ENCODE measurements around the gene SULT1A1. TPM values are rescaled to one million over a fixed set of nuclear protein-coding genes. Genes with fewer than 3 reads are reported as not detected.
A peak's percentile ranks its signal among the peaks of the same experiment; 100 is the strongest.
"Not testable (repeated sequence)": the region's sequence is repeated elsewhere in the genome, so short reads cannot be mapped to it uniquely, and the experiment has no call there.

The SULT1A1 gene
- total RNA-seq, 1 donor from 2014 or later = 50.2 TPM

DNA sequence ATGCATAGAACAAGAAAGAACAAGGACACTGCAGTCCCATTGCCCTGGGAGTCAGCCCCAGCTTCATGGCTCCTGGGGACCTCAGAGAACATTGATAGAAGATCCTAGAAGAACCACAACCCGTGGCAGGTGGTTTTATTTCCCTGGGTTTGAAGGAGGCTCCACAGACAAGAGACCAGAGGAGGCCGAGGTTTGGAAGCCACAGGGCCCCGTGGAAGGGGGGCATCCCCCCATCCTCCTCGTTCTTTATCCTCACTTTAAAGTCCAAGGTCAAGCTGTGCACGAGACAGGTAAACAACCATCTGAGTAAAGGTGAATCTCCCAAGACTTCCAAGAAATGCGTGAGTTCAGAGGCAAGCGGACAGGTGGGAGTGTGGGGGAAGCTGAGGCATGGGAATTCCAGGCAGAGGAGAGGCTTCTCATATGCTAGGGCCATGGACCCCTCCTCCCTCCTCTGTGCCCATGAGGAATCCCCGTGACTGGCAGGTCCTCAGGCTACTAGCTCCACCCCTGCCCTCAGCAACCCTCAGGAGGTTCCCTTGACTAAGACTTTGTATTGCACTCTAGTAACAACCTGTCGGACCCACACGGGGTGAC lies 849 bp upstream of the SULT1A1 start:
- Histone ChIP-seq H3K4me1 (peaks cover 31% of the 10 kb centered on the region), H3K27ac (peak overlapping the region; percentile 78), H3K36me3 (no peaks in the 10 kb centered on the region), H3K4me3 (peak overlapping the region; percentile 53), H3K27me3 (ENCODE audit: low read depth) (no peaks in the 10 kb centered on the region), H3K9me3 (no peaks in the 10 kb centered on the region)
- no peak for ATAC-seq
- peak; percentile 31 for DNase-seq
- TF ChIP-seq, protein P1, sequence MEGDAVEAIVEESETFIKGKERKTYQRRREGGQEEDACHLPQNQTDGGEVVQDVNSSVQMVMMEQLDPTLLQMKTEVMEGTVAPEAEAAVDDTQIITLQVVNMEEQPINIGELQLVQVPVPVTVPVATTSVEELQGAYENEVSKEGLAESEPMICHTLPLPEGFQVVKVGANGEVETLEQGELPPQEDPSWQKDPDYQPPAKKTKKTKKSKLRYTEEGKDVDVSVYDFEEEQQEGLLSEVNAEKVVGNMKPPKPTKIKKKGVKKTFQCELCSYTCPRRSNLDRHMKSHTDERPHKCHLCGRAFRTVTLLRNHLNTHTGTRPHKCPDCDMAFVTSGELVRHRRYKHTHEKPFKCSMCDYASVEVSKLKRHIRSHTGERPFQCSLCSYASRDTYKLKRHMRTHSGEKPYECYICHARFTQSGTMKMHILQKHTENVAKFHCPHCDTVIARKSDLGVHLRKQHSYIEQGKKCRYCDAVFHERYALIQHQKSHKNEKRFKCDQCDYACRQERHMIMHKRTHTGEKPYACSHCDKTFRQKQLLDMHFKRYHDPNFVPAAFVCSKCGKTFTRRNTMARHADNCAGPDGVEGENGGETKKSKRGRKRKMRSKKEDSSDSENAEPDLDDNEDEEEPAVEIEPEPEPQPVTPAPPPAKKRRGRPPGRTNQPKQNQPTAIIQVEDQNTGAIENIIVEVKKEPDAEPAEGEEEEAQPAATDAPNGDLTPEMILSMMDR (IDR thresholded peaks at IDR 0.05) = no peak
- intact Hi-C loops (cut with DNase I) = no loop called here

DNA sequence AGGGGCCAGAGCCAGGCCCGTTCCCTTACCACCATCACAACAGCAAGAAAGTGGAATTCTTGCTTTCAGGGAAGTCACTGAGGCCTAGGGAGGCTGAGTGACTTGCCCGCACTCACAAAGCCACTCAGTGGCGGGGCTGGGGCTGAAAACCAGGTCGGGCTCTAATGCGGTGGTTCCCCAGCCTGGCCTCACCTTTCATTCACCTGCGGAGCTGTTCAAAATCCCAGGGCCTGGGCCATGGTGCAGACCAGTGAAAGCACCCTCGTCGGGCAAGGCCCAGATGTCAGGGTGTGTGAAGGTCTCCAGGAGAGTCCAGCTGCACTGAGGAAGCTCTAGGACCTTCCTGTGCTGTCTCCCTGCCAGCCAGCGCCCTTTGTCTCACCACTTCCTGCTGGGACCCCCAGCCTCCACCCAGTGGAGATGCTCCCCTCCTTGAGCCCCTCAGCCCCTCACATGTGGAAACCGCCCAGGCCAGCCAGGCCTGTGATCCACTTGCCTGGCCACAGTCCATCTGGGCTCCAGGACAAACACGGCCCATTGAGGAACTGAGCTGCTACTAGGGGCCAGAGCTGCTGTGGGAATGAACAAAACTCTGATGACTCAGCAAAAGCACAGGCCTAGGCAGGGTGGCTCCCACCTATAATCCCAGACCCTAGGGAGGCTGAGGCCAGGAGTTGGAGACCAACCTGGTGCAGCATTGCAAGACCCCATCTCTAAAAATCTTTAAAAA lies 812 bp downstream of the SULT1A1 start:
- H3K27me3 ChIP-seq (ENCODE audit: low read depth); H3K9me3 ChIP-seq; H3K36me3 ChIP-seq; intact Hi-C loops (cut with DNase I): not testable (repeated sequence)
- peak; percentile 1 to 10 for ATAC-seq
- Histone ChIP-seq H3K4me1 (peaks cover 31% of the 10 kb centered on the region), H3K27ac (peak overlapping the region; percentile 78), H3K4me3 (peak overlapping the region; percentile 53)
- DNase-seq = peak; percentile 46

DNA sequence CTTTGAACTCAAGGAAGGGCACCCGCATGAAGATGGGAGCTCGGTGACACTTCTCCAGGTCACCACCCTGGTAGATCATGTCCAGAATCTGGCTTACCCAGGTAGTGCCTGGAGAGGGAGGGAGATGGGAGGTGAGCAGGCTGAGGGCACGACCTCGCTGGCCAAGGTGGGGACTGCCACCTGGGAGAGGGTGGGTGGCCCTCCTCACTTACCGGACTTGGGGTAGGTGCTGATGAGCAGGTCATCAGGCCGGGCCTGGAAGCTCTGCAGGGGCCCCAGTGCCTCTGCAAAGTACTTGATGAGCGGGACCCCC lies 1.4 kb downstream of the SULT1A1 start:
- H3K4me3 ChIP-seq = not testable (repeated sequence)

DNA sequence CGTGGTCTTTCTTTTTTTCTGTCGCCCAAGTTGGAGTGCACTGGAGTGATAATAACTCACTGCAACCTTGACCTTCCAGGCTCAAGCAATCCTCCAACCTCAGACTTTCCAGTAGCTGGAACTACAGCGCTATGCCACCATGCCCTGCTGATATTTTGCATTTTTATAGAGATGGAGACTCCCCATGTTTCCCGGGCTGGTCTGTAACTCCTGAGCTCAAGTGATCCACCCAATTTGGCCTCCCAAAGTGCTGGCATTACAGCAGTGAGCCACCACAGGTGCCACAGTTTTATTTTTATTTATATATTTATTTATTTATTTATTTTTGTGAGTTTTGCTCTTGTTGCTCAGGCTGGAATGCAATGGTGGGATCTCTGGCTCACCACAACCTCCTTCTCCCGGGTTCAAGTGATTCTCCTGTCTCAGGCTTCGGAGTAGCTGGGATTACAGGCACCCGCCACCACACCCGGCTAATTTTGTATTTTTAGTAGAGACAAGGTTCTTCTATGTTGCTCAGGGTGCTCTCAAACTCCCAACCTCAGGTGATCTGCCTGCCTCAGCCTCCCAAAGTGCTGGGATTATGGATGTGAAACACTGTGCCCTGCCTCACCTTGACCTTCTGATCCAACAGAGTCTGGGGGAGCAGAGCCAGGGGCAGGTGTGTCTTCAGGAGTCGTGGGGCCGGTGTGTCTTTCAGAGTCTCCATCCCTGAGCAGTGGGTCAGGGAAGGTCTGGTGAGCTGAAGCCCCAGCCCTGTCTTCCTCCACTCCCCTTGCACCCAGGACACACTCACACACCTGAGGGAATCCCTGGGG lies 2.0 kb downstream of the SULT1A1 start:
- H3K4me1 ChIP-seq = peaks cover 31% of the 10 kb centered on the region
- H3K27me3 ChIP-seq (ENCODE audit: low read depth); ATAC-seq; H3K9me3 ChIP-seq; intact Hi-C loops (cut with DNase I); H3K4me3 ChIP-seq; H3K36me3 ChIP-seq; H3K27ac ChIP-seq: not testable (repeated sequence)
- peak; percentile 8 for DNase-seq

More for the DNA sequence above, 1.4 kb downstream of the SULT1A1 start:
- peak; percentile 16 for DNase-seq
- H3K27me3 ChIP-seq (ENCODE audit: low read depth); ATAC-seq; H3K9me3 ChIP-seq; H3K36me3 ChIP-seq; intact Hi-C loops (cut with DNase I): not testable (repeated sequence)
- peak overlapping the region; percentile 31 for H3K27ac ChIP-seq
- H3K4me1 ChIP-seq = peaks cover 31% of the 10 kb centered on the region

DNA sequence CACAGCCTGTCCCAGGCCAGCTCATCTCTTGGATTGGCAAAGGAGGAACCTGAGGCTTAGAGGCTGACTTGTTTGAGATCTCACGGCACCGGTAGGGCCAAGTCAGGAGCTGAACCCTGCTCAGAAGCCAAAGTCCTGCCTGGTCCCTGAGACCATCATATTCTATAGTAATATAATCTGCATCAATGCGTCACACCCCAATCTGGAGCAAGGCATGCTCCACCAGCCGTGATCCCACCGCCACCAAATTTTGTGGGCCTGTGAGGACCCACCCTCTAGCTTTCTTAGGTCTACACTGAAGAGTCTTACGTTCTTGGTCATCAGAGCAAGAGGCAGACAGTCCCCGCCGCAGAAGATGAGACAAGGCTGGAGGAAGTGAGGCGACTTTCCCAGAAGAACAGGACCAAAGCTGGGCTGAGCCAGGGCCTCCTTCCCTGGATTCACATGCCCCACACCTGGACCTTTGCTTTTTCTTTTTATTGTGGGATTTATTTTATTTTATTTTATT lies 2.7 kb downstream of the SULT1A1 start:
- peaks cover 4% of the 10 kb centered on the region for H3K36me3 ChIP-seq
- no peaks in the 10 kb centered on the region for H3K9me3 ChIP-seq
- intact Hi-C loops (cut with DNase I) = no loop called here
- TF ChIP-seq, protein P1 (IDR thresholded peaks at IDR 0.05) = no peak
- ATAC-seq (no peak), DNase-seq (peak; percentile 29)
- H3K27me3 ChIP-seq (ENCODE audit: low read depth) = no peaks in the 10 kb centered on the region
- H3K27ac ChIP-seq = no peak overlapping the region
- H3K4me1 ChIP-seq = peaks cover 31% of the 10 kb centered on the region
- H3K4me3 ChIP-seq = no peak overlapping the region

DNA sequence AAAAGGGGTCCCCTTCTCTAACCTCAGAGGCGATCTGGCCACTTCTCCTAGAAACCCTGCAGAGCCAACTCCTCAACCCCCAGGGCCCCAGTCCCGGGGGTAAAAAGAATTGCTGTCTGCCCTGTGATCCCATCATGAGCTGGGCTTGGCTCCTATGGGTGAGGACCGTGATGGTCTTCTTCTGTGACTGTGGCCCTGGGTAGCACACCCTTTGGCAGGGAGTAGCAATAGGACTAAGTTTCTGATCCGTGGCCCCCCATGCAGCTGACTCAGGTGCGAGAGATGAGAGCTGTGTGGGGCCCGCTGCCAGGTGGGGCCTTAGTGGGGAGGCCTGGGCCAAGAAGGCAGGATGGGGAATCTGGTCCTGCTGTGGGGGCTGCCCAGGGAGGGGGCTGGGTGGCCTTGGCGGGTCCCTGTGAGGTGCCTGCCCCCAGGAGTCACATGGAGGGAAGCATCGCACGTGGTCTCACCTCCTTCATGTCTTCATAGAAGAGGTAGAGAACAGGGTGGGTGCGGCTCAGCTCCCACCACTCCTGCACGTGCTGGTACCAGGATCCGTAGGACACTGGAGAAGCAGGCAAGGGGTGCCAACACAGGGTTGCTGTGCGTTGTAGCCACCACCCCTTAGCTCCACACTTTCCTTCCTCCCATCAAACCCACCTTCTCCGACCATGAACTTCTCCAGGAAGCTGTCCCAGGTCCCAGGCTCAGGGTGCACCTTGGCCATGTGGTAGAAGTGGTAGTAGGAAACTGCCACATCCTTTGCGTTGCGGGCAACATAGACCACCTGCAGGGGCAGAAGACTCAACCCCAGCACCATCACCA lies 3.3 kb downstream of the SULT1A1 start:
- Histone ChIP-seq H3K4me1 (peaks cover 31% of the 10 kb centered on the region), H3K4me3 (no peak overlapping the region), H3K27me3 (ENCODE audit: low read depth) (no peaks in the 10 kb centered on the region), H3K9me3 (no peaks in the 10 kb centered on the region), H3K27ac (no peak overlapping the region), H3K36me3 (peaks cover 4% of the 10 kb centered on the region)
- TF ChIP-seq, protein P1 (IDR thresholded peaks at IDR 0.05) = no peak
- ATAC-seq (no peak), DNase-seq (peak; percentile 22)
- intact Hi-C loops (cut with DNase I) = no loop called here

Data from lower lobe of right lung (tissue), 2 donors.